HG03378 (cell line): Measurements from ENCODE around the gene CYP4A22.
"Not testable (repeated sequence)": the region's sequence is repeated elsewhere in the genome, so short reads cannot be mapped to it uniquely, and the experiment has no call there.

Experiments used
- ATAC-seq: cut with Tn5 transposase; IDR thresholded peaks from one replicate; pipeline ENCODE4 v1.9.1; 2021; ENCODE audit warnings: mild to moderate bottlenecking, moderate library complexity; ENCODE audit not compliant: unreplicated experiment

Gene CYP4A22

GRCh38 chr1:47137198-47137597 lies at the start of gene CYP4A22:
Gene CYP4A22, plus strand, starts transcription at chr1:47137441. Its CDS starts 45 bp downstream, at chr1:47137486.
- ATAC-seq = no peak

DNA sequence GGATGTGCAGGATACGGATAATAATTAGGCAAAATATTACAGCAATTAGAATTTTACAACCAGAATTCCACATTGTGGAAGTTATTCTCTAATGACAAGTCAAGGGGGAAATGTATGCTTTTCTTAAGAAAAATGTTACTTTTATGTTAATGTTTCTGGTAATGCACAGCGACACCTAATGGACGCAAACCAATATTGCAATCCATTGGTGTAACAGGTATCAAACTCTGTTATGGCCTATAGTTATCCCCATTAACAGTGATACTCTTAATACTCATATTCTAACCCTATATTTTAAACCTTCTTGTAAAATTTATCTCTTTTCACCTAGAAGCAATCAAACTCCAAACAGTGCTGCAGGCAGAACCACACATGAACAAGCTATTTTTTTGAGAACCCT lies 47.9 kb upstream of the CYP4A22 start:
- not testable (repeated sequence) for ATAC-seq

- not testable (repeated sequence) for ATAC-seq
Measured at GRCh38 chr1:47091476-47091875, 45.8 kb upstream of the CYP4A22 start.

DNA sequence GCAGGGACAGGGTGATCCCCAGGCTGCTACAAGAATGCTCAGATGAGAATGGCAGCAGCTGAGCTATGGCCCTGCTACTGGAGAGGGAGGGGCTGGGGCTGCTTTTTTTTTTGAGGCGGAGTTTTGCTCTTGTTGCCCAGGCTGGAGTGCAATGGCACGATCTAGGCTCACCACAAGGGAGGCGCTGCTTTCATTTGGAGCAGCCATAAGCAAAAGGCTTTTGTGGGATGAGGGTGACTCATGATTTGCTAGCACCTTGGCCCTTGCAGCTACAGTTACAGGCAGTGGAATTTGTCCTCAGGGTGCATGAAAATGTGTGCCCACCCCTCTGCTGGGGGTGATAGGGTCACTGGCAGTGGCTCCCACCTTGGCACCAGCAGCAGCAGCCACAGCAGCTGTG lies 32.4 kb upstream of the CYP4A22 start:
- no peak for ATAC-seq

DNA sequence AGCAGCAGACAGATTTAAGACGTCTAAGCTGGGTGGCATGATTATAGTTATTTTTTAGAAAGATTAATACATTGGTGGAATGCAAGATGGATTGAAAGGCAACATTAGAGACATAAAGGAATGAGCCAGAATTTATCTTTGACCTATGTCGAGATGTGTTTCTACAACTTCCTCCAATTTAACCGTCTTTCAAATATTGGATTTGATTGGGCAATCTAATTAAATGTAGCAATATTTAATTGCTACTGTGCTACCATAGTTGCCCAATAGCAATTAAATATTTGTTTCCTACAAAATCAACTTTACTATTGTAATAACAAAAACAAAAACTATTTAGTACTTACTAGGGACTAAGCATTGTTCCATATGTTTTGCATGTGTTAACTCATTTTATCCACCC lies 30.4 kb upstream of the CYP4A22 start:
- no peak for ATAC-seq

GRCh38 chr1:47107851-47108574 lies 29.2 kb upstream of the CYP4A22 start:
- ATAC-seq = not testable (repeated sequence)

DNA sequence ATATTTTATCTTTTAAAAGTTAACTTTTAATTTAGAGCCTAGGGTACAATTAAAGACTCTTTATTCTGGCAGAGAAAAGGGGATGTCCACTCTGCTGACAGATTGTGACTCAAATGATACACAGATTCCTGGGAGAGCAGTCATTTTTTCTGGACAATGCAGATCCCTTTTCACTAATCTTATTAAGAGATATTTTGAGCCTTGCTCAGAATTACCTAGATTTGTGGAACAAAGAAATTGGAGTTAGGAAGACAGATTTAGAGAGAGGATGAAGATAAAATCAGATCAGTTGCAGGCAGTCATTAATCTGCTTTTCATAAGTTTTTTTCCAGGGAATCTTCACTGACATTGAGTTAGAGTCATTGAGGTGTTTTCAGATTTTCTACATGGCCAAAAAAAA lies 27.8 kb upstream of the CYP4A22 start:
- not testable (repeated sequence) for ATAC-seq

DNA sequence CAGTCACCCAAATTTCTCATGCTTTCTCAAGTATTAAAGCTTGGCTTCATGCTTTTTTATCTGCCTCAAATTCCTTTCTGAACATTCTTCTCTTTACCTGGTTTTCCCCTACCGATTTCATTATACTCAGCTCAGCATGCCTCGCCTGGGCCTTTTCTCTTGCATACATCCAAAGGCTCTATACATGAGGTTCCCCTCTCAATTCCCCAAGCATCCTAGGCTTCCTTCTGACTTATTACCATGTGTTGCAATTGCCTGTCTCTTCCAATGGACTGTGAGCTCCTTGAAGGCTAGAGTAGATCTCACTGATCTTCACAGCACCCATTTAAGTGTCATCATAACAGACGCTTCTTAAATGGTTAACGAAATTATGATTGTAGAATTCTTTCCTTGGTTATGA lies 24.1 kb upstream of the CYP4A22 start:
- no peak for ATAC-seq

DNA sequence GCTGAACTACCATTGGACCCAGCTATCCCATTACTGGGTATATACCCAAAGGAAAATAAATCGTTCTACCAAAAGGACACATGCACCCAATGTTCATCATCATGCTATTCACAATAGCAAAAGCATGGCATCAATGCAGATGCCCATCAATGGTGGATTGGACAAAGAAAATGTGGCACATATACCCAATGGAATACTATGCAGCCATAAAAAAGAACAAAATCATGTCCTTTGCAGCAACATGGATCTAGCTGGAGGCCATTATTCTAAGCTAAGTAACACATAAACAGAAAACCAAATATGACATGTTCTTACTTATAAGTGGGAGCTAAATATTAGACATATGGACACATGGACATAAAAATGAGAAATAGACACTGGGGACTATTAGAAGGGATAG lies 16.2 kb upstream of the CYP4A22 start:
- ATAC-seq = not testable (repeated sequence)

- ATAC-seq = not testable (repeated sequence)
Measured at GRCh38 chr1:47124834-47125233, 12.4 kb upstream of the CYP4A22 start.

DNA sequence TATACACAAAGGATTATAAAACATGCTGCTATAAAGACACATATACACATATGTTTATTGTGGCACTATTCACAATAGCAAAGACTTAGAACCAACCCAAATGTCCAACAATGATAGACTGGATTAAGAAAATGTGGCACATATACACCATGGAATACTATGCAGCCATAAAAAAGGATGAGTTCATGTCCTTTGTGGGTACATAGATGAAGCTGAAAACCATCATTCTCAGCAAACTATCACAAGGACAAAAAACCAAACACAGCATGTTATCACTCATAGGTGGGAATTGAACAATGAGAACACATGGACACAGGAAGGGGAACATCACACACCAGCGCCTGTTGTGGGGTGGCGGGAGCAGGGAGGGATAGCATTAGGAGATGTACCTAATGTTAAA lies 10.2 kb upstream of the CYP4A22 start:
- not testable (repeated sequence) for ATAC-seq

GRCh38 chr1:47128221-47128620 lies 9.0 kb upstream of the CYP4A22 start:
- ATAC-seq = no peak

DNA sequence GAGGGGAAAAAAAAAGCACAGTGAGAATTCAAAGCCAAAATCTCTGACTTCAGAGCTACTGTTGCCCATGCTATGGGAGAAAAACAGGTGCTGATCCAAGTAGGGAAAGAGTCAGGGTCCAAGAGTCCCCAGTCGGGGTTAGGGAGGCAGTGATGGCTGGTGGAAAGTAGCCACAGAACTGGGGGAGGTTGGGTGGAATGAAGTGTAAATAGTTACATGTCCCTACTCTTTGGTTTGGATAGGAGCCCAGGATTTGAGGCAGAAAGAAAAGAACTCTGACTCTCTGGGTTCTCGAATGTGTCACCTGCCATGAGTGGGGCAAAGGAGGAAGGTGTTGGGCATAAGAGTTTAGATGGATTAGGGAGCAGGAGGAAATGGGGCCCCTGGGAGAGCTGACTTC lies 8.4 kb upstream of the CYP4A22 start:
- not testable (repeated sequence) for ATAC-seq

- ATAC-seq = not testable (repeated sequence)
Measured at GRCh38 chr1:47129489-47130230, 7.6 kb upstream of the CYP4A22 start.

DNA sequence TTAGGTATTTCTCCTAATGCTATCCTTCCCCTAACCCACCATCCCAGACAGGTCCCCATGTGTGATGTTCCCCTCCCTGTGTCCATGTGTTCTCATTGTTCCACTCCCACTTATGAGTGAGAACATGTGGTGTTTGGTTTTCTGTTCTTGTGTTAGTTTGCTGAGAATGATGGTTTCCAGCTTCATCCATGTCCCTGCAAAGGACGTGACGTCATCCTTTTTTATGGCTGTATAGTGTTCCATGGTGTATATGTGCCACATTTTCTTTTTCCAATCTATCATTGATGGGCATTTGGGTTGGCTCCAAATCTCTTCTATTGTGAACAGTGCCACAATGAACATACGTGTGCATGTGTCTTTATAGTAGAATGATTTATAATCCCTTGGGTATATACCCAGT lies 4.6 kb upstream of the CYP4A22 start:
- not testable (repeated sequence) for ATAC-seq

DNA sequence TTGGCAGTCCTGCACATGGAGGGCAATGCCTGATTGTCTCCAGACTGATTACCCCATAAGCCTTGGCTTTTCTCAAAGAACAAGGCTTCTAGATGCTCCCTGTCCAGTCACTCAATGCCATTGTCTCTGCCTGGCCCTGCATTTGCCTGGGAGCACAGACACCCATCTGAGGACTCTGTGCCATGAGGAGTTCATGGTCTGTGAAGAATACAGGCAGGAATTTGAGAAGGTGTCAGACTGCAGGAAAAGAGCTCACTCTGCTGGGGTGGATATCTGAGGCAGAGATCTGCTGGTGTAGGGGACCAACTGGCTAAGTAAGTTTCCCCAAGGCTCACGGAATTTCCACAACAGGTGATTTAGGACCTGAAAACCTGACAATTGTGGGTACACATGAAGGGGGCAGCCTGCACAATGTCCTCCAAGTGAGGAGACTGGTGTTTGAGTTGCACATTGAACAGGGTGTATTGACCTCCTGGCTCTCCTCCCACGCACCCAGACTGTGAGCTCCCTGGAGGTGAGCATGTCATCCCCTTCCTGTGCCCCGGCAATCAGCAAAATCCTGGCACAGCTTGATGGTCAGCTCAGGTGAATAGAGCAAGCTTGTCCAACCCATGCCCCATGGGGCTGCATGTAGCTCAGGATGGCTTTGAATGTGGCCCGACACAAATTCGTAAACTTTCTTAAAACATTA lies 829 bp downstream of the CYP4A22 start:
- ATAC-seq = no peak

GRCh38 chr1:47140358-47140757 lies 3.1 kb downstream of the CYP4A22 start:
- ATAC-seq = not testable (repeated sequence)

DNA sequence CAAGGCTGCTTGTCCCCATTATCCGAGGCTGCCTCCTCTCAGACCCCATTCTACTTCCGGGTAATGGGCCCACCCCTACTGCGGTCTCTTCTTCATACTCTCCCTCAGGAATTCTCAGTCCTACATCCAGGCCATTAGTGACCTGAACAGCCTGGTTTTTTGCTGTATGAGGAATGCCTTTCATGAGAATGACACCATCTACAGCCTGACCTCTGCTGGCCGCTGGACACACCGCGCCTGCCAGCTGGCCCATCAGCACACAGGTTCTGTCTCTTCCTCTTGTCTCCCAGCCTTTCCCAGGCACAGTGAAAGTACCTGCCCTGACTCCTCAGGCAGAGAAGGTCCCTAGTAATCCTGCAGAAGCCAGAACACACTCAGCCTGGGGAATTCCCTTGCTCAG lies 6.4 kb downstream of the CYP4A22 start:
- not testable (repeated sequence) for ATAC-seq

DNA sequence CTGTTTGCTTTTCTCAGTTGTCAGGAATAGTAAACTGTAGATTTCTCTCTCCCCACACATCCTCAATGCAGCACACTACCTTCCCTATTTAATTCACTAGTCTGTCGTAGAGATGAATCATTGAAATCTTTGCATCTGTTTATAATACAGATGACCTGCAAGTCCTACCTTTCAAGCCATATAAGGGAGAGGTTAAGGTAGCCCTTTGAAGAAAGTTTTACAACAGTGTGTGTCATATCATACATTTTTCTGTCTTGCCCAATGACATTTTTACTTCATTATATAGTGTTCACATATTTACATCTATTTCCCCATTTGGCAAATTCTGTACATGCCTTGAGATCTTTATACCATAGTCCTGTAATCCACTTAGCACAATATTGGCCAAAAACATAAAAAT lies 9.3 kb downstream of the CYP4A22 start:
- not testable (repeated sequence) for ATAC-seq

GRCh38 chr1:47147047-47147785 lies 10.0 kb downstream of the CYP4A22 start:
- ATAC-seq = no peak

DNA sequence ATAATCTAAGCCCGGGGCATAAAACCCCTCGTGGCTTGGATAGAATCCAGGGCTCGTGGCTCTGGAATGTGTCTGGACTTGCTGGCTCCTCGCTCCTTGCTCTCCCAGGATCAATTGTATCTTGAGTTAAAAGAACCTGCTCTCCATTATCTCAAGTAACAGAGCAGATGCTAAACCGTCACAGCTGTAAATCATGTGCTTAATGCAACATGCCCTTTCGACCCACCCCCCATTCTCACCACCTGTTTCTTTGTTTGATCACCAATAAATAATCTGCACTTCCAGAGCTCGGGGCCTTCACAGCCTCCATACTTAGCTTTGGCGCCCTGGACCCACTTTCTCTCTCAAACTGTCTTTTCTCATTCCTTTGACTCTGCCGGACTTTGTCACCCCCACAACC lies 11.9 kb downstream of the CYP4A22 start:
- ATAC-seq = not testable (repeated sequence)
